K562 (cell line): ENCODE results near the gene NDUFA5. TPM values are rescaled to one million over a fixed set of nuclear protein-coding genes. Genes with fewer than 3 reads are reported as not detected.

ENCODE experiments used
- CBFA2T2 ChIP-seq: fragments of 450-650 bp; conservative IDR thresholded peaks from 2 replicates; pipeline ENCODE4 v1.6.1; 2017; ENCODE audit warnings: mild to moderate bottlenecking
- CBX8 ChIP-seq: fragments of 200-600 bp; sonication (generic); IDR thresholded peaks from 2 replicates; pipeline ENCODE4 v1.6.1; 2012; ENCODE audit warnings: borderline replicate concordance, mixed run types, low read depth, mild to moderate bottlenecking, moderate library complexity, mixed read lengths, low read length, control low read depth, inconsistent platforms; ENCODE audit not compliant: poor library complexity, severe bottlenecking; ENCODE audit errors: extremely low read depth
- E4F1 ChIP-seq: fragments of 250-450 bp; sonication (Bioruptor Pico); IDR thresholded peaks from 2 replicates; pipeline ENCODE4 v1.5.0; 2021; ENCODE audit warnings: mild to moderate bottlenecking, borderline replicate concordance
- FIP1L1 ChIP-seq: fragments of 200-400 bp; formaldehyde crosslinking; IDR thresholded peaks from 2 replicates; pipeline ENCODE4 v1.6.1; 2018; ENCODE audit warnings: mild to moderate bottlenecking, low read depth, low read length; ENCODE audit not compliant: poor library complexity, severe bottlenecking
- FOXJ2 ChIP-seq: fragments of 200-800 bp; sonication (Bioruptor generic); IDR thresholded peaks from 2 replicates; pipeline ENCODE4 v1.6.1; 2016; ENCODE audit warnings: missing genetic modification characterization, missing compliant biosample characterization
- GATAD2A ChIP-seq: fragments of 450-650 bp; IDR thresholded peaks from 2 replicates; pipeline ENCODE4 v1.6.1; 2017
- MAX ChIP-seq: sonication (generic); formaldehyde crosslinking; IDR thresholded peaks from 2 replicates; pipeline ENCODE4 v1.9.0; 2022; ENCODE audit warnings: mild to moderate bottlenecking, missing genetic modification reagents
- MECOM ChIP-seq: fragments of 250-450 bp; sonication (Bioruptor Pico); IDR thresholded peaks from 2 replicates; pipeline ENCODE4 v1.8.0; 2022; ENCODE audit warnings: inconsistent platforms
- NFRKB ChIP-seq: fragments of 450-650 bp; IDR thresholded peaks from 2 replicates; pipeline ENCODE4 v1.6.1; 2016; ENCODE audit warnings: low read depth
- ZNF212 ChIP-seq: fragments of 450-650 bp; formaldehyde crosslinking; IDR thresholded peaks from 2 replicates; pipeline ENCODE4 v1.4.0; 2020; ENCODE audit warnings: mild to moderate bottlenecking
- ZNF76 ChIP-seq: fragments of 250-450 bp; sonication (Bioruptor Pico); IDR thresholded peaks from 2 replicates; pipeline ENCODE4 v1.4.0; 2020; ENCODE audit warnings: mild to moderate bottlenecking, moderate library complexity, borderline replicate concordance
- polyA plus RNA-seq, 8 experiments: library from polyadenylated mRNA; depleted of rRNA in 4 of 8; stranded (reverse) in 5 of 8; unstranded in 3 of 8; fragments of >200 nt; fragmentation: Nextera tagmentation in 2 of 8; fragmentation: Illumina TruSeq in 1 of 8; extraction: Ambion mirVana in 2 of 8; extraction: Trizol in 1 of 8; gene quantifications; 2 replicates each; pipeline versions ENCODE4 v1.2.1 to v1.2.3, GENCODE V29; 2011 to 2014; ENCODE audit warnings: inconsistent platforms in 1 of 8, missing spikeins in 1 of 8
- total RNA-seq, 7 experiments: library from RNA; depleted of rRNA in 6 of 7; stranded (reverse); fragments of >200 nt in 6 of 7; fragmentation: Illumina TruSeq in 2 of 7; extraction: Trizol in 2 of 7; gene quantifications; 2 replicates each; pipeline versions ENCODE4 v1.2.1 to v1.2.3, GENCODE V29; 2011 to 2021; ENCODE audit warnings: low replicate concordance in 1 of 7
- TF ChIP-seq, protein P1 (sequence below): fragments of 450-650 bp; IDR thresholded peaks from 2 replicates; pipeline ENCODE4 v1.6.1; 2018; ENCODE audit not compliant: partially characterized antibody
- TF ChIP-seq, protein P2 (sequence below): fragments of 250-450 bp; sonication (Bioruptor Pico); IDR thresholded peaks from 2 replicates; pipeline ENCODE4 v1.4.0; 2020; ENCODE audit warnings: mild to moderate bottlenecking, moderate library complexity
- TF ChIP-seq, protein P3 (sequence below): fragments of 450-650 bp; formaldehyde crosslinking; IDR thresholded peaks from 2 replicates; pipeline ENCODE4 v1.4.0; 2020; ENCODE audit warnings: mild to moderate bottlenecking, moderate library complexity

NDUFA5 gene
- total and polyA plus RNA-seq, 9 of the 15 experiments (the other 6 are each of a cell fraction or from before 2014, with no cell fraction given) = 155 to 677 (median 269) TPM

GRCh38 chr7:123558289-123558874 is 764 bp upstream of the NDUFA5 start (continued):
- TF ChIP-seq, protein P1, sequence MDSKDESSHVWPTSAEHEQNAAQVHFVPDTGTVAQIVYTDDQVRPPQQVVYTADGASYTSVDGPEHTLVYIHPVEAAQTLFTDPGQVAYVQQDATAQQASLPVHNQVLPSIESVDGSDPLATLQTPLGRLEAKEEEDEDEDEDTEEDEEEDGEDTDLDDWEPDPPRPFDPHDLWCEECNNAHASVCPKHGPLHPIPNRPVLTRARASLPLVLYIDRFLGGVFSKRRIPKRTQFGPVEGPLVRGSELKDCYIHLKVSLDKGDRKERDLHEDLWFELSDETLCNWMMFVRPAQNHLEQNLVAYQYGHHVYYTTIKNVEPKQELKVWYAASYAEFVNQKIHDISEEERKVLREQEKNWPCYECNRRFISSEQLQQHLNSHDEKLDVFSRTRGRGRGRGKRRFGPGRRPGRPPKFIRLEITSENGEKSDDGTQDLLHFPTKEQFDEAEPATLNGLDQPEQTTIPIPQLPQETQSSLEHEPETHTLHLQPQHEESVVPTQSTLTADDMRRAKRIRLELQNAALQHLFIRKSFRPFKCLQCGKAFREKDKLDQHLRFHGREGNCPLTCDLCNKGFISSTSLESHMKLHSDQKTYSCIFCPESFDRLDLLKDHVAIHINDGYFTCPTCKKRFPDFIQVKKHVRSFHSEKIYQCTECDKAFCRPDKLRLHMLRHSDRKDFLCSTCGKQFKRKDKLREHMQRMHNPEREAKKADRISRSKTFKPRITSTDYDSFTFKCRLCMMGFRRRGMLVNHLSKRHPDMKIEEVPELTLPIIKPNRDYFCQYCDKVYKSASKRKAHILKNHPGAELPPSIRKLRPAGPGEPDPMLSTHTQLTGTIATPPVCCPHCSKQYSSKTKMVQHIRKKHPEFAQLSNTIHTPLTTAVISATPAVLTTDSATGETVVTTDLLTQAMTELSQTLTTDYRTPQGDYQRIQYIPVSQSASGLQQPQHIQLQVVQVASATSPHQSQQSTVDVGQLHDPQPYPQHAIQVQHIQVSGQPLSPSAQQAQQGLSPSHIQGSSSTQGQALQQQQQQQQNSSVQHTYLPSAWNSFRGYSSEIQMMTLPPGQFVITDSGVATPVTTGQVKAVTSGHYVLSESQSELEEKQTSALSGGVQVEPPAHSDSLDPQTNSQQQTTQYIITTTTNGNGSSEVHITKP = peak; percentile 68
- TF ChIP-seq, protein P2, sequence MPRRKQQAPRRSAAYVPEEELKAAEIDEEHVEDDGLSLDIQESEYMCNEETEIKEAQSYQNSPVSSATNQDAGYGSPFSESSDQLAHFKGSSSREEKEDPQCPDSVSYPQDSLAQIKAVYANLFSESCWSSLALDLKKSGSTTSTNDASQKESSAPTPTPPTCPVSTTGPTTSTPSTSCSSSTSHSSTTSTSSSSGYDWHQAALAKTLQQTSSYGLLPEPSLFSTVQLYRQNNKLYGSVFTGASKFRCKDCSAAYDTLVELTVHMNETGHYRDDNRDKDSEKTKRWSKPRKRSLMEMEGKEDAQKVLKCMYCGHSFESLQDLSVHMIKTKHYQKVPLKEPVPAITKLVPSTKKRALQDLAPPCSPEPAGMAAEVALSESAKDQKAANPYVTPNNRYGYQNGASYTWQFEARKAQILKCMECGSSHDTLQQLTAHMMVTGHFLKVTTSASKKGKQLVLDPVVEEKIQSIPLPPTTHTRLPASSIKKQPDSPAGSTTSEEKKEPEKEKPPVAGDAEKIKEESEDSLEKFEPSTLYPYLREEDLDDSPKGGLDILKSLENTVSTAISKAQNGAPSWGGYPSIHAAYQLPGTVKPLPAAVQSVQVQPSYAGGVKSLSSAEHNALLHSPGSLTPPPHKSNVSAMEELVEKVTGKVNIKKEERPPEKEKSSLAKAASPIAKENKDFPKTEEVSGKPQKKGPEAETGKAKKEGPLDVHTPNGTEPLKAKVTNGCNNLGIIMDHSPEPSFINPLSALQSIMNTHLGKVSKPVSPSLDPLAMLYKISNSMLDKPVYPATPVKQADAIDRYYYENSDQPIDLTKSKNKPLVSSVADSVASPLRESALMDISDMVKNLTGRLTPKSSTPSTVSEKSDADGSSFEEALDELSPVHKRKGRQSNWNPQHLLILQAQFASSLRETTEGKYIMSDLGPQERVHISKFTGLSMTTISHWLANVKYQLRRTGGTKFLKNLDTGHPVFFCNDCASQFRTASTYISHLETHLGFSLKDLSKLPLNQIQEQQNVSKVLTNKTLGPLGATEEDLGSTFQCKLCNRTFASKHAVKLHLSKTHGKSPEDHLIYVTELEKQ (CRISPR knock-in tag) = no peak
- TF ChIP-seq, protein P3, sequence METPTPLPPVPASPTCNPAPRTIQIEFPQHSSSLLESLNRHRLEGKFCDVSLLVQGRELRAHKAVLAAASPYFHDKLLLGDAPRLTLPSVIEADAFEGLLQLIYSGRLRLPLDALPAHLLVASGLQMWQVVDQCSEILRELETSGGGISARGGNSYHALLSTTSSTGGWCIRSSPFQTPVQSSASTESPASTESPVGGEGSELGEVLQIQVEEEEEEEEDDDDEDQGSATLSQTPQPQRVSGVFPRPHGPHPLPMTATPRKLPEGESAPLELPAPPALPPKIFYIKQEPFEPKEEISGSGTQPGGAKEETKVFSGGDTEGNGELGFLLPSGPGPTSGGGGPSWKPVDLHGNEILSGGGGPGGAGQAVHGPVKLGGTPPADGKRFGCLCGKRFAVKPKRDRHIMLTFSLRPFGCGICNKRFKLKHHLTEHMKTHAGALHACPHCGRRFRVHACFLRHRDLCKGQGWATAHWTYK (CRISPR knock-in tag) = no peak
- TF ChIP-seq FIP1L1 (no peak), GATAD2A (no peak), FOXJ2 (tag) (0 out of 2 replicates have a peak, but pooled peaks have one; percentile 7), NFRKB (no peak), MAX (CRISPR knock-in tag) (no peak), E4F1 (no peak), ZNF212 (CRISPR knock-in tag) (no peak), ZNF76 (CRISPR knock-in tag) (no peak), CBFA2T2 (no peak), CBX8 (no peak), MECOM (CRISPR knock-in tag) (0 out of 2 replicates have a peak, but pooled peaks have one; percentile 38)
